MCF 10A (cell line): ENCODE results near the gene CPNE5. TPM values are rescaled to one million over a fixed set of nuclear protein-coding genes. Genes with fewer than 3 reads are reported as not detected.

Experiments
- BruUV-seq: library from RNA; stranded (reverse); fragments of 400-500 nt; replicated peaks from 2 replicates; lab custom pipeline; 2021; lab: Mats Ljungman, UMichigan
- CTCF ChIA-PET: fragments of 300-600 bp; sonication (Branson Sonifier 250); formaldehyde crosslinking; extraction: SDS; loops from one replicate; lab custom pipeline; 2021; ENCODE audit warnings: antibody characterized with exemption, inconsistent platforms; lab: Yijun Ruan, JAX
- POLR2A ChIA-PET: fragments of 300-600, 350-650 bp; sonication (Branson Sonifier 250); formaldehyde crosslinking; extraction: SDS; loops from one replicate; lab custom pipeline; 2020; ENCODE audit warnings: antibody characterized with exemption, inconsistent platforms; lab: Yijun Ruan, JAX
- DNase-seq: peaks from one replicate; pipeline ENCODE4 v3.0.0-alpha.2; 2018; ENCODE audit not compliant: unreplicated experiment
- H3K27ac Mint-ChIP-seq: one replicate; pipeline ENCODE4 v1.8.0; 2022; ENCODE audit warnings: mild to moderate bottlenecking, low read depth, mixed read lengths; ENCODE audit not compliant: unreplicated experiment
- H3K27me3 Mint-ChIP-seq: one replicate; pipeline ENCODE4 v1.8.0; 2022; ENCODE audit warnings: mixed read lengths; ENCODE audit not compliant: insufficient read depth, unreplicated experiment
- H3K36me3 Mint-ChIP-seq: one replicate; pipeline ENCODE4 v1.8.0; 2022; ENCODE audit warnings: mild to moderate bottlenecking, moderate library complexity, mixed read lengths; ENCODE audit not compliant: insufficient read depth, unreplicated experiment
- H3K4me1 Mint-ChIP-seq: one replicate; pipeline ENCODE4 v1.8.0; 2022; ENCODE audit warnings: mixed read lengths; ENCODE audit not compliant: insufficient read depth, unreplicated experiment
- H3K4me3 Mint-ChIP-seq: one replicate; pipeline ENCODE4 v1.8.0; 2022; ENCODE audit warnings: mild to moderate bottlenecking, moderate library complexity, mixed read lengths; ENCODE audit not compliant: unreplicated experiment
- H3K9me3 Mint-ChIP-seq: one replicate; pipeline ENCODE4 v1.8.0; 2022; ENCODE audit warnings: mixed read lengths; ENCODE audit not compliant: unreplicated experiment
- CTCF ChIP-seq: fragments of 200-600 bp; IDR thresholded peaks from one replicate; pipeline ENCODE4 v1.8.0; 2022; ENCODE audit warnings: antibody characterized with exemption, mild to moderate bottlenecking; ENCODE audit not compliant: unreplicated experiment
- intact Hi-C: fragments of 100-400 bp; cut with micrococcal nuclease; formaldehyde crosslinking; loops from 2 replicates; pipeline ENCODE4 v1.14.1; 2022
- total RNA-seq: library from RNA; stranded (reverse); gene quantifications from 2 replicates; pipeline ENCODE4 v1.2.3, GENCODE V29; 2022

Gene CPNE5
- total RNA-seq, 1 experiment from 2014 or later: not detected

- H3K36me3 Mint-ChIP-seq: no peaks in the 10 kb centered on the region
- ChIA-PET POLR2A (interaction anchor here (1.2 kb wide), 1 partner anchor 11 kb away, joined by 3 read pairs; no protein-coding TSS in a partner anchor), CTCF (interaction anchor here (0.8 to 1.1 kb wide), 3 partner anchors 20 to 81 kb away, joined by 3 read pairs; no protein-coding TSS in a partner anchor)
- TF ChIP-seq CTCF: no peak
- H3K4me1 Mint-ChIP-seq: peaks cover 13% of the 10 kb centered on the region
- no peak overlapping the region for H3K27ac Mint-ChIP-seq
- H3K27me3 Mint-ChIP-seq: no peaks in the 10 kb centered on the region
- H3K9me3 Mint-ChIP-seq: no peaks in the 10 kb centered on the region
- BruUV-seq: no TSS peak
- no peak for DNase-seq
- H3K4me3 Mint-ChIP-seq: no peak overlapping the region
- intact Hi-C loops: no loop called here
These were observed 135.3 kb downstream of the CPNE5 start for GRCh38 chr6:36703982-36704381.

- no peaks in the 10 kb centered on the region for H3K9me3 Mint-ChIP-seq
- no peak for DNase-seq
- no TSS peak for BruUV-seq
- CTCF ChIA-PET: interaction anchor here (0.5 to 1.7 kb wide), 4 partner anchors 20 to 79 kb away, joined by 3 to 5 read pairs (median 3); no protein-coding TSS in a partner anchor
- peaks cover 13% of the 10 kb centered on the region for H3K4me1 Mint-ChIP-seq
- H3K4me3 Mint-ChIP-seq: no peak overlapping the region
- POLR2A ChIA-PET: interaction anchor here (1.2 kb wide), 1 partner anchor 10 kb away, joined by 3 read pairs; no protein-coding TSS in a partner anchor
- no peaks in the 10 kb centered on the region for H3K27me3 Mint-ChIP-seq
- intact Hi-C loops: no loop called here
- no peaks in the 10 kb centered on the region for H3K36me3 Mint-ChIP-seq
- no peak overlapping the region for H3K27ac Mint-ChIP-seq
- TF ChIP-seq CTCF: no peak
These were observed 136.1 kb downstream of the CPNE5 start for GRCh38 chr6:36703081-36703606.

GRCh38 chr6:36702656-36703055 lies 136.6 kb downstream of the CPNE5 start:
- intact Hi-C loops: no loop called here
- Mint-ChIP-seq H3K27ac (no peak overlapping the region), H3K4me1 (peaks cover 13% of the 10 kb centered on the region), H3K36me3 (no peaks in the 10 kb centered on the region), H3K4me3 (no peak overlapping the region), H3K9me3 (no peaks in the 10 kb centered on the region), H3K27me3 (no peaks in the 10 kb centered on the region)
- no peak for TF ChIP-seq CTCF
- POLR2A ChIA-PET: interaction anchor here (1.2 kb wide), 1 partner anchor 10 kb away, joined by 3 read pairs; no protein-coding TSS in a partner anchor
- no peak for DNase-seq
- CTCF ChIA-PET: interaction anchor here (0.5 to 1.7 kb wide), 2 partner anchors 19 to 65 kb away, joined by 3 to 5 read pairs; no protein-coding TSS in a partner anchor
- BruUV-seq: no TSS peak

GRCh38 chr6:36701401-36701991 lies 137.7 kb downstream of the CPNE5 start:
- Mint-ChIP-seq H3K36me3 (no peaks in the 10 kb centered on the region), H3K27me3 (no peaks in the 10 kb centered on the region), H3K27ac (no peak overlapping the region), H3K4me3 (no peak overlapping the region), H3K4me1 (peaks cover 13% of the 10 kb centered on the region), H3K9me3 (peaks cover 7% of the 10 kb centered on the region)
- ChIA-PET POLR2A (interaction anchor here (0.7 kb wide), 1 partner anchor 19 kb away, joined by 4 read pairs; no protein-coding TSS in a partner anchor), CTCF (interaction anchor here (0.6 to 1.7 kb wide), 4 partner anchors 18 to 1740 kb away, joined by 3 to 5 read pairs (median 3); no protein-coding TSS in a partner anchor)
- peak; percentile 66 for DNase-seq
- TF ChIP-seq CTCF: peak; percentile 38
- no TSS peak for BruUV-seq
- intact Hi-C loops: no loop called here
